Peyer's patch (tissue), 4 donors: ENCODE measurements around the gene SLC26A1. TPM values are rescaled to one million over a fixed set of nuclear protein-coding genes. Genes with fewer than 3 reads are reported as not detected.

Experiments used
- DNase-seq, 3 donors: peaks; one replicate each; pipeline ENCODE4 v3.0.0-alpha.2; 2017 to 2019
- H3K27ac ChIP-seq, 4 donors: fragments of 200-600 bp; sonication (generic); one replicate each; pipeline ENCODE4 v1.5.1; 2016 to 2019
- H3K27me3 ChIP-seq, 2 donors: fragments of 200-600 bp; sonication (generic); one replicate each; pipeline ENCODE4 v1.5.1; 2019
- H3K36me3 ChIP-seq, 3 donors: fragments of 200-600 bp; sonication (generic); one replicate each; pipeline ENCODE4 v1.5.1; 2016 to 2019
- H3K4me1 ChIP-seq, 4 donors: fragments of 200-600 bp; sonication (generic); one replicate each; pipeline ENCODE4 v1.5.1; 2016 to 2019
- H3K4me3 ChIP-seq, 4 donors: fragments of 200-600 bp; sonication (generic); 1 replicate in 3 of 4; 2 replicates in 1 of 4; pipeline ENCODE4 v1.5.1; 2016 to 2019; ENCODE audit warnings: mild to moderate bottlenecking in 1 of 4
- H3K9me3 ChIP-seq, 4 donors: fragments of 200-600 bp; sonication (generic); one replicate each; pipeline ENCODE4 v1.5.1; 2016 to 2019; ENCODE audit warnings: mild to moderate bottlenecking in 1 of 4
- POLR2A ChIP-seq, 2 donors: fragments of 450-650 bp; IDR thresholded peaks; one replicate each; pipeline ENCODE4 v1.5.1; 2017; ENCODE audit warnings: antibody characterized with exemption in 2 of 2, mild to moderate bottlenecking in 2 of 2, moderate library complexity in 2 of 2
- total RNA-seq, 4 donors: library from RNA; depleted of rRNA; stranded (reverse); fragments of >200 nt; gene quantifications; one replicate each; pipeline ENCODE4 v1.1.0, GENCODE V29; 2016
- TF ChIP-seq, protein P1 (sequence below), 6 experiments: fragments of 450-650 bp in 4 of 6; fragments of 200-600 bp in 2 of 6; sonication (generic) in 1 of 6; IDR thresholded peaks; one replicate each; pipeline ENCODE4 v1.5.1; 2017 to 2019; ENCODE audit warnings: antibody characterized with exemption in 6 of 6, mild to moderate bottlenecking in 3 of 6, moderate library complexity in 1 of 6

Gene SLC26A1
- total RNA-seq, 4 donors from 2014 or later, result 0.83 to 35.7 (median 24.3) TPM

DNA sequence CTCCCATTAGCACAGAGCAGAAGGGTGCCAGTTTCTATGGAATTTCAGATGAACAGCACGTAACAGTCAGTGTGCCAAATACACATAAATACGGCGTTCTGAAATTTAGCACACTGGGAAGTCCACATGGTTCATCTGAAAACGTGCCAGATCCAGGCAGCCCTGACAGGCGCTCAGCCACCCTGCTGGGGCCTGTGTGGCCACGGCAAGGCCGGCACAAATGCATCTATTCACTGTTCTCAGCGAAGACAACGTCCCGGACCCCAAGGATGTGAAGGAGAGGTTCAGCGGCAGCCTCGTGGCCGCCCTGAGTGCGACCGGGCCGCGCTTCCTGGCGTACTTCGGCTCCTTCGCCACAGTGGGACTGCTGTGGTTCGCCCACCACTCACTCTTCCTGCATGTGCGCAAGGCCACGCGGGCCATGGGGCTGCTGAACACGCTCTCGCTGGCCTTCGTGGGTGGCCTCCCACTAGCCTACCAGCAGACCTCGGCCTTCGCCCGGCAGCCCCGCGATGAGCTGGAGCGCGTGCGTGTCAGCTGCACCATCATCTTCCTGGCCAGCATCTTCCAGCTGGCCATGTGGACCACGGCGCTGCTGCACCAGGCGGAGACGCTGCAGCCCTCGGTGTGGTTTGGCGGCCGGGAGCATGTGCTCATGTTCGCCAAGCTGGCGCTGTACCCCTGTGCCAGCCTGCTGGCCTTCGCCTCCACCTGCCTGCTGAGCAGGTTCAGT is 35.5 kb downstream of the SLC26A1 start:
- Histone ChIP-seq H3K36me3 (peaks cover 0 to 66% (median 0%) of the 10 kb centered on the region in 3 donors), H3K4me1 (peaks cover 0 to 5% (median 0%) of the 10 kb centered on the region in 4 donors), H3K4me3 (no peak overlapping the region), H3K27me3 (no peaks in the 10 kb centered on the region), H3K27ac (no peak overlapping the region), H3K9me3 (no peaks in the 10 kb centered on the region)
- DNase-seq, result peak in 1 of 3 donors; percentile 50
- TF ChIP-seq, protein P1, sequence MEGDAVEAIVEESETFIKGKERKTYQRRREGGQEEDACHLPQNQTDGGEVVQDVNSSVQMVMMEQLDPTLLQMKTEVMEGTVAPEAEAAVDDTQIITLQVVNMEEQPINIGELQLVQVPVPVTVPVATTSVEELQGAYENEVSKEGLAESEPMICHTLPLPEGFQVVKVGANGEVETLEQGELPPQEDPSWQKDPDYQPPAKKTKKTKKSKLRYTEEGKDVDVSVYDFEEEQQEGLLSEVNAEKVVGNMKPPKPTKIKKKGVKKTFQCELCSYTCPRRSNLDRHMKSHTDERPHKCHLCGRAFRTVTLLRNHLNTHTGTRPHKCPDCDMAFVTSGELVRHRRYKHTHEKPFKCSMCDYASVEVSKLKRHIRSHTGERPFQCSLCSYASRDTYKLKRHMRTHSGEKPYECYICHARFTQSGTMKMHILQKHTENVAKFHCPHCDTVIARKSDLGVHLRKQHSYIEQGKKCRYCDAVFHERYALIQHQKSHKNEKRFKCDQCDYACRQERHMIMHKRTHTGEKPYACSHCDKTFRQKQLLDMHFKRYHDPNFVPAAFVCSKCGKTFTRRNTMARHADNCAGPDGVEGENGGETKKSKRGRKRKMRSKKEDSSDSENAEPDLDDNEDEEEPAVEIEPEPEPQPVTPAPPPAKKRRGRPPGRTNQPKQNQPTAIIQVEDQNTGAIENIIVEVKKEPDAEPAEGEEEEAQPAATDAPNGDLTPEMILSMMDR (IDR thresholded peaks at IDR 0.05), result no peak
- no peak for TF ChIP-seq POLR2A (IDR thresholded peaks at IDR 0.05)

- no peak overlapping the region for H3K27ac ChIP-seq
- H3K4me1 ChIP-seq, result peaks cover 0 to under 1% (median 0%) of the 10 kb centered on the region in 4 donors
- H3K36me3 ChIP-seq, result peaks cover 0 to 61% (median 0%) of the 10 kb centered on the region in 3 donors
- H3K4me3 ChIP-seq, result no peak overlapping the region
- no peak for TF ChIP-seq POLR2A (IDR thresholded peaks at IDR 0.05)
- TF ChIP-seq, protein P1 (IDR thresholded peaks at IDR 0.05), result no peak
- H3K9me3 ChIP-seq, result no peaks in the 10 kb centered on the region
- peak in 1 of 3 donors; percentile 31 for DNase-seq
- H3K27me3 ChIP-seq, result no peaks in the 10 kb centered on the region
Observed at GRCh38 chr4:957231-957580, 36.0 kb downstream of the SLC26A1 start.

DNA sequence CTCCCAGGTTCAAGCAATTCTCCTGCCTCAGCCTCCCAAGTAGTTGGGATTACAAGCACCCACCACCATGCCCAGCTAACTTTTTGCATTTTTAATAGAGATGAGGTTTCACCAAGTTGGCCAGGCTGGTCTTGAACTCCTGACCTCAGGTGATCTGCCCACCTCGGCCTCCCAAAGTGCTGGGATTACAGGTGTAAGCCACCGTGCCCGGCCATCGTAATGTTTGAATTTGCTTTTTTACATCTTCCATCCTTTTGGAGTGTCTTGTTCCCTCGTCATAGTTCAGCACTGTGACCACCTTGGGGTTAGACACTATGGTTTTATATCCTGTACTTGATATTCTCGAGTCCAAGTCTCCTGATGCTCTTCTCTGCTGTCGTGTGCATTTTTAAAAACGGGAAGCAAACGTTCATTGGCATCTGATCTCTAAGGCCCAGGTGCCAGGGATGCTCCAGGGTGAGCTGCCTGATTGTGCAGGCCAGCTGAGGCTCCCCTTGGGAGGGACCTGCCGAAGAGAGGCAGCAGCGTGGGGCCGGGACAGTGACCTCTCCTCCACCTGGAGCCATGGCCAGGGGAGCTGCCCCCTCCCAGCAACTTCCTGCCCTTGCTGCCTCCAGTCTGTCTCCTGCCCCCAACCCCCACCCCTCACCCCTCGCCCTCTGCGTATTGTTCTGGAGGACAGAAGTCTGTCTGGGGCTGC is 36.5 kb downstream of the SLC26A1 start:
- Histone ChIP-seq H3K27ac (no peak overlapping the region), H3K4me1 (no peaks in the 10 kb centered on the region), H3K27me3 (no peaks in the 10 kb centered on the region), H3K4me3 (no peak overlapping the region), H3K9me3 (no peaks in the 10 kb centered on the region), H3K36me3 (peaks cover 0 to 55% (median 0%) of the 10 kb centered on the region in 3 donors)
- TF ChIP-seq, protein P1 (IDR thresholded peaks at IDR 0.05), result no peak
- no peak for TF ChIP-seq POLR2A (IDR thresholded peaks at IDR 0.05)
- peak in 2 of 3 donors; percentile 34 to 42 for DNase-seq

DNA sequence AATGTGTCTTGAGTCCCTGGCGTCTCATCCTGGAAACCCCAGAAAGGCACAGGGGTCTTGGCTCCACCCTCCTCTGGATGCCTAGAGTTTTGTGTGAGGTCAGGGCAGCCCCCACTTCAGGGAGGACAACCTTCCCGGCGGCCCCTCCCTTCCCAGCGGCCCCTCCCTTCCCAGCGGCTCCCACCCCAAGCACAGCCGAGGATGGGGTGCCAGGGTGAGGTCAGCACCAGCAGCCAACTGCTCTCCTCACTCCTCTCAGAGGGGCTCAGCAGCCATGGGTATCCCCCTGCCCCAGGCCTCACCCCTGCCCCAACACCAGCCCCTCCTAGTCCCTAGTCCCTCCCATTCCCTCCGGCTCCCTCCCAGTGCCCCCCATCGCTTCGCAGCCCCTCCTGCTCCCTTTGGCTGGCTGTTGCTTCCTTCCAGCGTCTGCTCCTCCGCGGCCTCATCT is 37.2 kb downstream of the SLC26A1 start:
- H3K27me3 ChIP-seq, result no peaks in the 10 kb centered on the region
- H3K9me3 ChIP-seq, result no peaks in the 10 kb centered on the region
- no peaks in the 10 kb centered on the region for H3K4me1 ChIP-seq
- peaks cover 0 to 48% (median 0%) of the 10 kb centered on the region in 3 donors for H3K36me3 ChIP-seq
- TF ChIP-seq, protein P1 (IDR thresholded peaks at IDR 0.05), result no peak
- TF ChIP-seq POLR2A (IDR thresholded peaks at IDR 0.05), result no peak
- no peak overlapping the region for H3K4me3 ChIP-seq
- H3K27ac ChIP-seq, result no peak overlapping the region
- DNase-seq, result peak in 2 of 3 donors; percentile 34 to 40

GRCh38 chr4:955161-955921 is 37.9 kb downstream of the SLC26A1 start:
- H3K36me3 ChIP-seq, result peaks cover 0 to 42% (median 0%) of the 10 kb centered on the region in 3 donors
- H3K27ac ChIP-seq, result no peak overlapping the region
- TF ChIP-seq POLR2A (IDR thresholded peaks at IDR 0.05), result no peak
- TF ChIP-seq, protein P1 (IDR thresholded peaks at IDR 0.05), result no peak
- H3K4me1 ChIP-seq, result no peaks in the 10 kb centered on the region
- H3K9me3 ChIP-seq, result no peaks in the 10 kb centered on the region
- peak in 2 of 3 donors; percentile 40 for DNase-seq
- H3K4me3 ChIP-seq, result no peak overlapping the region
- H3K27me3 ChIP-seq, result no peaks in the 10 kb centered on the region
